GM12892 (cell line): ENCODE measurements around the gene HSDL2.
"Not testable (repeated sequence)": the region's sequence is repeated elsewhere in the genome, so short reads cannot be mapped to it uniquely, and the experiment has no call there.

ENCODE experiments used
- DNase-seq: peaks from one replicate; pipeline ENCODE4 v3.0.0; 2011; ENCODE audit not compliant: insufficient read length
- FAIRE-seq: peaks from 2 replicates; lab custom pipeline; 2011; peaks lifted over from hg19 to GRCh38; lab: Jason Lieb, UNC
- POLR2A ChIP-seq: IDR thresholded peaks from 2 replicates; pipeline ENCODE4 v1.6.1; 2011; ENCODE audit warnings: low read depth, low read length, control low read depth
- POLR2AphosphoS5 ChIP-seq: IDR thresholded peaks from 2 replicates; pipeline ENCODE4 v1.6.1; 2011; ENCODE audit warnings: low read depth, low read length, control low read depth
- TAF1 ChIP-seq: IDR thresholded peaks from 2 replicates; pipeline ENCODE4 v1.6.1; 2011; ENCODE audit warnings: low read depth, mild to moderate bottlenecking, control low read depth, low read length, borderline replicate concordance

Gene HSDL2

DNA sequence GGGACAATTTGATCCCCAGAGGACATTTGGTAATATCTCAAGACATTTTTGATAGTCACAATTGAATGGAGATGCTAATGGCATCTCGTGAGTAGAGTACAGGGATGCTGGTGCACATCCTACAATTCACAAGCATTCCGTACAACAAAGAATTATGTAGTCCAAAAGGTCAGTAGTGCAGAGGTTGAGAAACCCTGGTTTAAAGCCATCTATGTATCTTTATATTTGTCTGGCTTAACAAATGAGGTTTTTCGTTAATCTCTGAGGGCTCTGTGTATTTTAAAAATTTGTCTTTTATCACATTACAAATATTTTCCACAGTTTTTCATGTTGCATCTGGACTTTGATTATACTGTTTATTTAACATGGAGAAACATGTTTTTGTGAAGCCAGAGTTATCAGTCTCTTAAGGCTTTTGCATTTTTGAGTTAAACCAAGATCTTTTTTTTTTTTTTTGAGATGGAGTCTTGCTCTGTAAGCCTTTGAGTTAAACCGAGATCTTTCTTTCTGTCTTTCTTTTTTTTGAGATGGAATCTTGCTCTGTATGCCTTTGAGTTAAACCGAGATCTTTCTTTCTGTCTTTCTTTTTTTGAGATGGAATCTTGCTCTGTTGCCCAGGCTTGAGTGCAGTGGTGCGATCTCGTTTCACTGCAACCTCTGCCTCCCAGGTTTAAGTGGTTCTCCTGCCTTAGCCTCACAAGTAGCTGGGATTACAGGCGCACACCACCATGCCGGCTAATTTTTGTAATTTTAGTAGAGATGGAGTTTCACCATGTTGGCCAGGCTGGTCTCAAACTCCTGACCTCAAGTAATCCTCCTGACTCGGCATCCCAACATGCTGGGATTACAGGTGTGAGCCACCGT lies 2.8 kb downstream of the HSDL2 start:
- no peak for FAIRE-seq
- no peak for DNase-seq
- TF ChIP-seq POLR2AphosphoS5 (no peak), POLR2A (no peak), TAF1 (no peak)

DNA sequence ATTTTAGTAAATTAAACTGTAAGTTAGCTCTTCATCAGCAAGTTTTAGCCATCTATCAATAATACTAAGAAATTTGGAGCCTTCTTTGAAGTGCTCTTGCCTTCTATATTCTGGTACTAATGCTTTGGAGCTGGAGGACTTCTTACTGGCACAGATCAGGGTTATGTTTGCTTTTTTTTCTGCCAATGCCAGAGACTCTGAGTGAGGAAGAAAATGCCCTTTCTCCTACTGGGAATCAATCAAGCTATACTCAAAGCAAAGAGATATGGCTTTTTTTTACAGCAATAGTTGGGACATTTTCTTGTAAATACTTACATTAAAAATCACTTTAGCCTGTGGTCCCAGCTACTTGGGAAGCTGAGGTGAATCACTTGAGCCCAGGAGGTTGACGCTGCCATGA lies 4.3 kb downstream of the HSDL2 start:
- DNase-seq (no peak), FAIRE-seq (no peak)
- TF ChIP-seq POLR2A = no peak
- TF ChIP-seq POLR2AphosphoS5 = no peak
- TF ChIP-seq TAF1 = no peak

DNA sequence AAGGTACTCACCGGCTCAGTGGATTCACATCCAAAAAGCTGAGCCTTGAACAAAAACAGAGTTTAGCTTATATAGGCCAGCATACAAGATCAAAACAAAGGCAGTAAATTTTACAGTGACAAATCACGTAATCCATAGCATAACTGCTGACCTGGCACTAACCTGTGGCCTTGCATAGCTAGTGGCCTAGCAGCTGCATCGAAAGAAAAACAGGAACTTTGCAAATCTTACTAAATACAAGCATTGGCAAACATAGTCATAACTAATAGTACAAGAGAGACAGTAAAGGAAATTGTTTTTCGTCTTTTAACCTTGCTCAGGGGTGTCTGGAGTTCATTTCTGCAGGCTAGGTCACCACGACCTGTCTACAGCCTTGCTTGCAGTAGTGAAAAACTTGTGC lies 4.8 kb downstream of the HSDL2 start:
- FAIRE-seq = no peak
- no peak for DNase-seq
- TF ChIP-seq POLR2AphosphoS5 (no peak), POLR2A (no peak), TAF1 (no peak)

DNA sequence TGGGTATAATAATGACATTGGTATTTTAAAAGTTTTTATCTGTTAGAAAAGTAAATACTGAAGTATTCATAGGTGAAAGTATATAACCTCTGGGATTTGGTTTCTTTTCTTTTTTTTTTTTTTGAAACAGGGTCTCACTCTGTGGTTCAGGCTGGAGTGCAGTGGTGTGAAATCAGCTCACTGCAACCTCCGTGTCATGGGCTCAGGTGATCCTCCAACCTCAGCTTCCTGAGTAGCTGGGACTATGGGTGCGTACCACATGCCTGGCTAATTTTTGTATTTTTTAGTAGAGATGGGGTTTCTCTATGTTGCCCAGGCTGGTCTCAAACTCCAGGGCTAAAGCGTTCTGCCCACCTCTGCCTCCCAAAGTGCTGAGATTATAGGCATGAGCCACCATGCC lies 7.2 kb downstream of the HSDL2 start:
- DNase-seq (no peak), FAIRE-seq (no peak)
- TF ChIP-seq POLR2AphosphoS5 = no peak
- no peak for TF ChIP-seq POLR2A
- TF ChIP-seq TAF1 = no peak

- not testable (repeated sequence) for FAIRE-seq, DNase-seq
These were observed 10.0 kb downstream of the HSDL2 start for GRCh38 chr9:112389897-112390296.

GRCh38 chr9:112391936-112392560 lies 12.1 kb downstream of the HSDL2 start:
- not testable (repeated sequence) for DNase-seq, FAIRE-seq

DNA sequence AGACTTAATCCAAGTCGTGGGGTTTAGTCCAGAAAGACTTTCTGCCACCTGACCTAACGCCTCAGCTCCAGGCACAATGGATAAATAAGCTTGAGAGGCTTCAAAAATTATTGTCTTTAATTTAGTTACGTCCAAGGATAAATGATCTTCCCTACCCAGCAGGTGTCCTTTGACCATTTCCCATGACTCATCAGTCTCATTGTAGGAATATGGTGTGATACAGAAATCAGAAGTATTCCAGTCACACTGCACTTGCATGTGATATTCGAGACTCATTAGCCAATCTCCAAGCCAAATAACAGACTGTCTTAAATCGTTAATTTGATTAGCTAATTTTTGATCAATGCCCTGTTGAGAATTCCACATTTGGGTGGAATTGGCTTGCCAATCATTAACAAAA lies 13.2 kb downstream of the HSDL2 start:
- FAIRE-seq, DNase-seq: not testable (repeated sequence)

DNA sequence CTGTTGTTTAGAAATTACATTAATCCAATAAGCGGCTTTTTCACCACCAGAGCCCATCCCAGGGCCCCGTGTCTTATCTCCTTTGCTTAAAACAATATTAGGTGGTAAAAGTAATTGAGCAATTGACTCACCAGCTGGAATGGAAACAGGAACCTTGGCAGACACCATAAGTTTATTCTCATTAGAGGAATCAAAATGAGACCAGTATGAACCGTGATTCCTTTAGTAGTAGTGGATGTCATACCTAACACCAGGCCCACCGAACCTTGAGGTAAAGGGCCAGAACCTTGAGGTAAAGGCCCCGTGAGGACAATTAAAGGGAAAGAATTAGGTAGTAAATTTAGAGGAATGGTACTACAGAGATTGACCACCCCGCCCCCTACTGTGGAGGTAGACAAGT lies 16.5 kb downstream of the HSDL2 start:
- FAIRE-seq (no peak), DNase-seq (no peak)
- no peak for TF ChIP-seq POLR2AphosphoS5
- TF ChIP-seq TAF1 = no peak
- no peak for TF ChIP-seq POLR2A

DNA sequence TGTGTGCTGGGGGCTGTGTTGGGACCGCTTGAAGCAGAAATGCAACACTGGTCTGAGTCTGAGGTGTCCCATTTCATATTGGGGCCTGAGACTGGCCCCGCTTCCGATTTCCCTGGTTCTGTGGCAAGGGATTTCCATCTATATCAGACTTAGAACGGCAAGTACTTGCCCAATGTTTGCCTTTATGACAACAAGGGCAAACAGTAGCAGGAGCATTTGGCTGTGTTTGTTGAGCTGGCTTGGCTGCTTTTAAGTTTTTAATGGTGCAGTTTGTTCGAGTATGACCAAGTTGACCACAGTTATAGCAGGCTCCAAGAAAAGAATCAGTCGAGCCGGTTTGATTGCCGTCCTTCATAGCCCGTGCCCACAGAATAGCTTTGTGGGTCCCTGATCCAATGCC lies 17.0 kb downstream of the HSDL2 start:
- FAIRE-seq (no peak), DNase-seq (no peak)
- no peak for TF ChIP-seq POLR2A
- no peak for TF ChIP-seq TAF1
- no peak for TF ChIP-seq POLR2AphosphoS5

DNA sequence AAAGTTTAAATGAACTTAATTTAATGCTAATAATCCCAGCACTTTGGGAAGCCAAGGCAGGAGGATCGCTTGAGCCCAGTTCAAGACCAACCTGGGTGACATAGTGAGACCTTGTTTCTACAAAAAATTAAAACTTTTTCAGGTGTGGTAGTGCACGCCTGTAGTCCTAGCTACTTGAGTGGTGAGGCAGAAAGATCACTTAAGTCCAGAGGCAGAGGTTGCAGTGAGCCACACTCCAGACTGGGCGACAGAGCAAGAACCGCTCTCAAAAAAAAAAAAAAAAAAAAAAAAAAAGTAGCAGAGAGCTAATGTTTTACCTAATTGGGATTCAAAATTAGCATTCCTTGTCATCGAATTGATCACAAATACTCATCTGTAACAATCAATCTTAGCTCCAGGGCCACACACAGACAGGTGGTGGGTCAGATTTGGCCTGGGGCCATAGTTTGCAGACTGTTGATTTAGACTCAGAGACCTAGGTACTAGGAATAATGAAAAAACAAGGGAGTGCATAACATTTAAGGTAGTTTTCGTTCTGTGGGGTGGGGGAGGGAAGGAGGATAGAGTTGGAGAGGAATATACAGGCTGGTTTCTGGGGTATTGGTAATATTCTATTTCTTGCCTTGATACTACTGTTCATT lies 21.4 kb downstream of the HSDL2 start:
- TF ChIP-seq POLR2AphosphoS5 (no peak), TAF1 (no peak), POLR2A (no peak)
- no peak for FAIRE-seq
- DNase-seq = no peak

- TF ChIP-seq POLR2A (no peak), TAF1 (no peak), POLR2AphosphoS5 (no peak)
- DNase-seq (no peak), FAIRE-seq (no peak)
These were observed 23.8 kb downstream of the HSDL2 start for GRCh38 chr9:112403614-112404201.

GRCh38 chr9:112404508-112404932 lies 24.6 kb downstream of the HSDL2 start:
- no peak for FAIRE-seq
- TF ChIP-seq POLR2A = no peak
- TF ChIP-seq TAF1 = no peak
- TF ChIP-seq POLR2AphosphoS5 = no peak
- no peak for DNase-seq
